Activated CD4-positive, alpha-beta T cell treated with anti-CD3 and anti-CD28 coated beads, Interleukin-2, amount 50 U/mL, for 24 hours (primary cell): ENCODE results near the gene CAPN2.

Experiments
- DNase-seq, 2 donors: peaks; one replicate each; pipeline ENCODE4 v3.0.0-alpha.2; 2020; ENCODE audit warnings: low read depth in 1 of 2, low spot score in 1 of 2

Gene CAPN2

GRCh38 chr1:223702735-223703667 is 9.3 kb upstream of the CAPN2 start:
- DNase-seq, result peak in 1 of 2 donors; percentile 35

GRCh38 chr1:223703668-223704013 is 8.7 kb upstream of the CAPN2 start:
- DNase-seq, result no peak

GRCh38 chr1:223704921-223705878 is 7.1 kb upstream of the CAPN2 start:
- DNase-seq, result no peak

DNA sequence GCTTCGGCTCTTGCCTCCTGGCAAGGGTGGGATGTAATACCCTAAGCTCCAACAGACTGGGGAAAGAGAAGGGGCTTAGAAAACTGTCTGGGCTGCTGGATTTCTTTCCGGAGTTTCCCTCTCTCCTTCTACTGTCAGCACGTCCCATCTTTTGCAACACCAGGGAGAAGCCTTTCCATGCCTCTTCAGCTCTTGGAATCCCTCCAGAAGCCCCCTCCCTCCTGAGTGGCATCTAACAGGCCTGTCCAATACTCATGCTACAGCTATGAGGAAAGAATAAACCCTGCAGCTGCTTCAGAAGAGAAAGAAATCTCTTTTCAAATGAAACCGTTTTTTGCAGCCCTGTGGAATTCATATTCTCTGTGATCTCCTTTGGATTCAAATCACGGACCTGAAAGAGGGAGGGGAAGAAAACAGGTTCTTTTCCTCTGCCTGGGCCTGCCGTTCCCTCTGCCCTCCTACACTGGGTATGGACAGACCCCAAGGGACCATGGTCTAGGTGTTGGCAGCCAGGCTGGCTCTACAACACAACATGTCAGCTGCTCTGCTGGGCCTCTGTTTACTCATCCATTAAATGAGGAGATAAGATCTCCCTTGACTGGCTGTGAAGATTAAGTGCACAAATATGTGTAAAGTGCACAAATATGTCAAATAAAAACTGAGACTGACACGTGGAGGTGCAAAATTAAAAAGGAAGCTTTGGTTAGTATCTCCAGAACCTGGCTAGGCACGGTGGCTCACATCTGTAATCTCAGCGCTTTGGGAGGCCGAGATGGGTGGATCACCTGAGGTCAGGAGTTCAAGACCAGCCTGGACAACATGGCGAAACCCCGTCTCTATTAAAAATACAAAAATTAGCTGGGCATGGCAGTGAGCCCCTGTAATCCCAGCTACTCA is 6.0 kb upstream of the CAPN2 start:
- no peak for DNase-seq

DNA sequence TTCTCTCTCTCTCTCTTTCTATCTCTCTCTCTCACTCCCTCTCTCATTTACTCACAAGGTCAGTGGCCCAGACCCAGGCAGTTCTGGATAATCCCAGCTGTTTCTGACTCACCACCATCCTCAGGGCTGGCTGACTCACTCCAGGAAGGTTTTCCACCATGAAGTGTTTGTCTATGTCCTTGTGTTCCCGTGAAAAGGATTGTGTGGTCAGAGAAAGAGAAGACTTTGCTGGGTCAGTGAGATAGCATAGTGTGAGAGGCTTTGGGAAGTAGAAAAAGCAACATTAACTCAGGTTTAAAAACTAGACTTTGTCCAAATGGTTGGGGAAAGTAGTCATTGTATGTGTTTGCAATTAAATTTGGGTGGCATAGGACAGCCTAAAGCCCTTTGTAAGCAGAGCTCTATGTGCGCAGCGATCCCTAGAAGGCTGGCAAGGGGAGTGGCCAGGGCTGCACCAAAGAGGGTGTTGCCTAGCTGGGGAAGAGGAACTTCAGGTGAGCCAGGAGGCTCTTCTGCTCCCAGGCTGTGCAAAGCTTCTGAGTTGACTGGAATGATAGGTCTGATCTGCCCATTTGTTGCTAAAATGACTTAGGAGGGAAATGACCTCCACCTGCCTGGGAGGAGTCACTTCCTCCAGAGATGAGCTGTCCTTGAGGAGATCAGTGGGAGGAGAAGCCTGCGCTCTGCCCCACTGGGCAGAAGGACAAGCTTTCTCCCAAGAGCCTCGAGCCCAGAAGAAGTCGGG is 4.9 kb upstream of the CAPN2 start:
- no peak for DNase-seq

DNA sequence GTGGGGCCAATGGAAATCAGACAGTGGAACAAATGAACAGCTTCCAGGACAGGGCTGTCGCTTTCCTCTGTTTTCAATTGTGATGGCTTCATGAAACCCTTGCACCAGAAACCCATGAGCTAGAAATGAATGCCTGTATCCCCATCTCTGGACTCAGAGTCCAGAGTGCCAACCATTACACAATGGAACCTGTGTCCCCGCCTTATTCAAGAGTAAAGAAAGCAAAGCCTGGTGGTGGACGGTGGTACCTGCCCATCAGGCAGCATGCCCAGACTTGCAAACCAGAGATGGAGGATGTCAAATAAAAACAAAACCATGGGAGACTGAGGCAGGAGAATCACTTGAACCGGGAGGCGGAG is 4.4 kb upstream of the CAPN2 start:
- no peak for DNase-seq

DNA sequence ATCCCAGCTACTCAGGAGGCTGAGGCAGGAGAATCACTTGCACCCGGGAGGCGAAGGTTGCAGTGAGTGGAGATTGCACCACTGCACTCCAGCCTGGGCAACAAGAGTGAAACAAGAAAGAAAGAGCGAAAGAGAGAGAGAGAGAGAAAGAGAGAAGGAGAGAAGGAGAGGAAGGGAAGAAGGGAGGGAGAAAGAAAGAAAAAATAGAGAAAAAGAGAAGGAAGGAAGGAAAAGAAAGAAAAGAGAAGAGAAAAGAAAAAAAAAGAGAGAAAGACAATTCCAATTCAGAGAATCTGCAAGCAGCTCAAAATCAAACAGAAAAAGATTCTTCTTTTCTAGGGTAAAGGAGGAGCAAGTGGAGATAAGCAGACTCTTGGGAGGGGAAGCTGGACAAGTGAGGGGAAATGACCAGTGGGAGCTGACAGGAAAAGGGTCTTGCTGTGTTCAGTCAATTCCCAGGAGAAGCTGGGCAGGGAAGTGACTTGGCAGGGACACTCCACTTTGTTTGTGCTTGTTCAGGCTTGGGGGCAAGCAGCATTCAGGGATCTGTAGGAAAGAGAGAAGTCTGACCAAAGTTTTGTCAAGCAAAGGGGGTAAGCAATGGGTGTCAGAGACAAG is 3.6 kb upstream of the CAPN2 start:
- DNase-seq, result no peak

DNA sequence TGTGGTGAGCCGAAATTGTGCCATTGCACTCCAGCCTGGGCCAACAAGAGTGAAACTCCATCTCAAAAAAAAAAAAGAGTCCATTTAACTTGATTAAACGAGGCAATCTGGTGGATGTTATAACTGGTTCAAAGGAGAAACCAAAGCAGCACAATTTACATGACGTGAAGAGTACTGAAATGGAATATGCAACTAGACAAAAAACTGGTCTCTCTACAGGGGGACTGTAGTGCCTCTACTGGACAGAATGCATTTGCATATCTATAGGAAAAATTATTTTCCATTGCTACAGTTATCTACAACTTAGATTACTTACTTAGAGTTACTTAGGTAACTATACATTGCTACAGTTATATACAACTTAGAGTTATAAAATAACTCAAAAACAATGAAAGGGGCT is 2.7 kb upstream of the CAPN2 start:
- DNase-seq, result no peak

DNA sequence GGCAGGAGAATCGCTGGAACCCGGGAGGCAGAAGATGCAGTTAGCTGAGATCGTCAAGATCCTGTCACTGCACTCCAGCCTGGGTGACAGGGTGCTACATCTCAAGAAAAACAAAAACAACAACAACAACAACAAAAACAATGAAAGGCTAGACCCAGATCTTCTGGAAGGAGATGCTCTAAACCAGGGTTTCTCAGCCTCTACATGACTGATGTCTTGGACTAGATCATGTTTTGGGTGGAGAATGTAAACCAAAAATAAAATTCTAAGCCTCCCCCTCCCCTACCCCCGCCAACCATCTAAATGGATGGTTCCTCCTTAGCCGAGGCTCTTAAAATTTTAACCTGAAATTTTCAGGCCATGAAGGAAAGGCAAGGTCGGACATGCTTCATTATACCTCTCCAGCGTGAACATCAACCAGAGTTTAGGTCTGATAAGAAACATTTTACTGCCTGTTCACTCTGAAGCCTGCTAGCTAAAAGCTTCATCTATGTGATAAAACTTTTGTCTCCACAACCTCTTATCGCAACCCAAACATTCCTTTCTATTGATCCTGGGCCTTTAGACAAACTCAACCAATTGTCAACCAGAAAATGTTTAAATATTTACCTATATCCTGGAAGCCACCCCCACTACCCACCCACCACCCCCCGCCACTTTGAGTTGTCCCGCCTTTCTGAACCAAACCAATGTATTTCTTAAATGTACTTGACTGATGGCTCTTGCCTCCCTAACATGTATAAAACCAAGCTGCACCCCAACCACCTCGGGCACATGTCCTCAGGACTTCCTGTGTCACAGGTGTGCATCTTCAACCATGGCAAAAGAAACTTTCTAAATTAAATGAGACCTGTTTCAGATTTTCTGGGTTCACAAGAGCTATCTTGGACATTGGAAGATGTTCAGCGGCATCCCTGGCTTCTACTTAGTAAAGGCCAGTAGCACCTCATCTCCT is 1.9 kb upstream of the CAPN2 start:
- no peak for DNase-seq

- DNase-seq, result no peak
These were observed 1.2 kb upstream of the CAPN2 start for GRCh38 chr1:223711173-223711572.

GRCh38 chr1:223711747-223712193 is 569 bp upstream of the CAPN2 start:
- DNase-seq, result no peak

GRCh38 chr1:223712850-223713474 is 623 bp downstream of the CAPN2 start:
- DNase-seq, result no peak

- no peak for DNase-seq
These were observed 1.4 kb downstream of the CAPN2 start for GRCh38 chr1:223713546-223714420.

GRCh38 chr1:223714421-223714724 is 2.0 kb downstream of the CAPN2 start:
- no peak for DNase-seq

GRCh38 chr1:223714849-223715603 is 2.7 kb downstream of the CAPN2 start:
- DNase-seq, result no peak

DNA sequence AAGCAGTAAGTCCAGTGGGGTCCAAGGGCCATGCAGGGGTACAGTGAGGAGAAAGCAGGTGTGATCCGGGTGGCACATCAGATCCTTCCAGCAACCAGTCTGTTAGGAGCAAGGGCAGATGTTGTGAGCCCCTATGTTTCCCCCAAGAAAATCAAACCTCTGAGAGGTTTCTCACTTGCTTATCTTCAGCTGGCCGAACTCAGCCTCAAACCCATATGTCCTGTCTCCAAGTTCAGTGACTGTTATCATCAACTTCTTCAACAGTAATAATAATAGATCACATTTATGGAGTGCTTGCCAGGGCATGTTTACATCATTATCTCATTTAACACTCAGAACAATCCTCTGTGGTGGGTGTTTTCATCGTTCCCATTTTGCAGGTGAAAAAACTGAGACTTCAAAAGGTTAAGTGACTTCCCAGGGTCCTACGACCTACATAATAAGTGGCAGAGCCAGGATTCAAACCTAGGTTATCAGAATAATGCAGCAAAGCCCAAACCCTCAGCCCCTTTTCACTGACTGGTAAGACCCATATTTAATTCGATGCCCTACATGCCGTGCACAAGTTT is 3.3 kb downstream of the CAPN2 start:
- no peak for DNase-seq
